ENCODE data around the gene TMCC3.

TMCC3 gene

GRCh38 chr12:94644141-94644979 is 6.0 kb downstream of the TMCC3 start:
- Mint-ChIP-seq H3K27me3 (ENCODE audit: low read depth, poor library complexity) (peaks cover 8% of the 10 kb centered on the region), H3K4me3 (peak overlapping the region; percentile 60), H3K27ac (peak overlapping the region; percentile 99), H3K36me3 (ENCODE audit: low read depth) (peaks cover 42% of the 10 kb centered on the region), H3K4me1 (peaks cover 97% of the 10 kb centered on the region), H3K9me3 (no peaks in the 10 kb centered on the region)
- DNase-seq, result peak; percentile 48
- TF ChIP-seq CTCF (IDR thresholded peaks at IDR 0.05), result no peak

- H3K4me3 Mint-ChIP-seq, result peak overlapping the region; percentile 60
- H3K9me3 Mint-ChIP-seq, result no peaks in the 10 kb centered on the region
- no peak for TF ChIP-seq CTCF (IDR thresholded peaks at IDR 0.05)
- H3K27ac Mint-ChIP-seq, result peak overlapping the region; percentile 99
- no peak for DNase-seq
- peaks cover 49% of the 10 kb centered on the region for H3K36me3 Mint-ChIP-seq (ENCODE audit: low read depth)
- peaks cover 95% of the 10 kb centered on the region for H3K4me1 Mint-ChIP-seq
- H3K27me3 Mint-ChIP-seq (ENCODE audit: low read depth, poor library complexity), result peaks cover under 1% of the 10 kb centered on the region
These were observed 6.8 kb downstream of the TMCC3 start for GRCh38 chr12:94643606-94644005.

GRCh38 chr12:94641283-94641682 is 9.1 kb downstream of the TMCC3 start:
- DNase-seq, result peak; percentile 6
- no peak for TF ChIP-seq CTCF (IDR thresholded peaks at IDR 0.05)
- Mint-ChIP-seq H3K4me3 (peak overlapping the region; percentile 49), H3K36me3 (ENCODE audit: low read depth) (peaks cover 53% of the 10 kb centered on the region), H3K27me3 (ENCODE audit: low read depth, poor library complexity) (no peaks in the 10 kb centered on the region), H3K9me3 (no peaks in the 10 kb centered on the region), H3K4me1 (peaks cover 95% of the 10 kb centered on the region), H3K27ac (peak overlapping the region; percentile 93)

- Mint-ChIP-seq H3K9me3 (no peaks in the 10 kb centered on the region), H3K27me3 (ENCODE audit: low read depth, poor library complexity) (no peaks in the 10 kb centered on the region), H3K4me1 (peaks cover 95% of the 10 kb centered on the region), H3K36me3 (ENCODE audit: low read depth) (peaks cover 47% of the 10 kb centered on the region), H3K4me3 (no peak overlapping the region), H3K27ac (peak overlapping the region; percentile 93)
- TF ChIP-seq CTCF (IDR thresholded peaks at IDR 0.05), result no peak
- no peak for DNase-seq
These were observed 10.0 kb downstream of the TMCC3 start for GRCh38 chr12:94640134-94640928.

GRCh38 chr12:94638521-94638920 is 11.8 kb downstream of the TMCC3 start:
- no peaks in the 10 kb centered on the region for H3K27me3 Mint-ChIP-seq (ENCODE audit: low read depth, poor library complexity)

More at GRCh38 chr12:94638521-94638920, 11.8 kb downstream of the TMCC3 start:
- no peak for TF ChIP-seq CTCF (IDR thresholded peaks at IDR 0.05)
- Mint-ChIP-seq H3K4me3 (no peak overlapping the region), H3K9me3 (no peaks in the 10 kb centered on the region), H3K36me3 (ENCODE audit: low read depth) (peaks cover 46% of the 10 kb centered on the region), H3K27ac (peak overlapping the region; percentile 82), H3K4me1 (peaks cover 92% of the 10 kb centered on the region)
- no peak for DNase-seq

Data from nephron progenitor cell (in vitro differentiated cells).